Measurements from ENCODE around the gene DSC2.
"Not testable (repeated sequence)": the region's sequence is repeated elsewhere in the genome, so short reads cannot be mapped to it uniquely, and the experiment has no call there.

DSC2 gene

DNA sequence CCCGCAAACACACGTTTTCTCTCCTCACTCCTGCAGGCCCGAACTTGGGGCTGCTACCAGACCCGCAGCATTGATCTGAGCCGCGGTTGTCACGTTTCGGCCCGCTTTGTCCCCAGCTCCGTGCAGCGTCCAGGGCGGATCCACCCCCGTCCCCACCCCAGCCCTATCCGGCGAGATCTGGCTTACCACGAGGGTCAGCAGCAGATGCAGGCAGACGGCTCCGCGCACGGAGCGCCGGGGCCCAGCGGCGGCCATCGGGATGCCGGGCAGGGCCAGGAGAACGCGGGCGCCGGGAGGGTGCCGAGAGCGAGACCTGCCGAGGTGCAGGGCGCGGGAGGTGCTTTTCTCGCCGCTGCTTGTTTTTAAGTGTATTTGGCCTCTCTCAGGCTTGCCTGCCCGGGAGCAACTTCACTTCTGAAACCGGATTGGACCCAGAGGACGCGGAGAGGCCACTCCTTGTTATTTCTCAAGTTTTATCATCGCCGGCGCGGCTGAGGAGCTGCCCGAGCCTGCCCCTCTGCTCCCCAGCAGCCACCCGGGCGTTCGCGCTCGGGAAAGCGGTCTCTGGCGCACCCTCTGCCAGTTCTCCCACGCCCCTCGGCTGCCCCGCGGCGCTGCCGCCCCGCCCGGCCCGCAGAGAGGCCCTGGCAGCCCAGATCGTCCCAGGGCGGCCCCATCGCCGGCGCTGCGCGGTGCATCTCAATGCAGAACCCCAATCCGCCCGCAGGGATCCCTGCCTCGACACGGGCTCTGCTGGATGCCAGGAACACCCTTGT lies 59.6 kb downstream of the DSC2 start, which contains the start of gene DSC3:
Gene DSC3, minus strand, starts transcription at position 337 of the 776 bp plus-strand sequence. Its CDS starts 82 bp downstream, at position 255.
- DNase-seq = no peak

GRCh38 chr18:31042084-31042405 lies 60.2 kb downstream of the DSC2 start:
- DNase-seq = no peak

GRCh38 chr18:31041271-31042083 lies 60.7 kb downstream of the DSC2 start:
- DNase-seq = no peak

DNA sequence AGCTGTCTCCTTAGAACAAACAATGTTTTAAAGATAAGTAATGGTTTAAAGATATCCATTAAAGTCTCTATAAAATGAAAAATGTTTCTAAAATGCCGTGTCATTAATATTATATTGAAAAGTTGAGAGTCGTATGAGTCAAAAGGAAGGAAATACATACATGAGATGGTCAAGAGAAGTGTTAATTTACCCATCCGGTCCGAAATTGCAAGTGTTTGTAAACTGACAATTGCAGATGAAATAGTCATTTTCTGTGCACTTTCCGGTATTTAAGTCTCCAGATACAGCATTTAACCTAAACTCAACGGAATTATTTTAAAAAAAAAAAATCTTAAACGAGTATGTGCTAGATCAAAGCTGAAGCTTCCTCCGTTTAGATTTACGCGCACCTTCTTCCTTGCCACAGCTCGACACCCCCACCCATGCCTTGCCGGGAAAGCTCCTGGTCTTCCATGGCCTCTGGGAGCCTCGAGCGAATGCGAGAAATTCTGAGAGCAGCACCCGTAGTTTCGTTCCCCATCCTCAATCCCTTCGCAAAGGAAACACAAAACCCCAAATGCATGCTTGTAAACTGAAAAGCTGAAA lies 61.4 kb downstream of the DSC2 start:
- no peak for DNase-seq

DNA sequence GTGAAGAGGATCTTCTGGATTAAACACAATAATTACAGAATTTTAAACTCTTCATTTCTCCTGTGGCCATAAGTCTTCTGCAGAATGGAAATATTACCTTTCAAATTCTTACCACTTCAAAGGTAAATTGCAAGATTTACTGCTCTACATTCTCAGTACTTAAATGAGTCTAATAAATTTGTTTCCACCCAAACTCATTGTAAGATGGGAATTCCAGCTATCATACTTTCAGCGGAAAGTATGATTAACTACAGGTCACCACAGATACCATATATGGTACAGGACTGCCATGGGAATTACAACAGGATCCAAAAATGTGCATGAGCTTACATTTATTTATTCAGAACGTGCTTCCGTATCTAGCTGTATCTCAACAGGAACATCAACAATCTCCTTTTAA lies 62.8 kb downstream of the DSC2 start:
- DNase-seq = no peak

- not testable (repeated sequence) for DNase-seq
Observed at GRCh38 chr18:31037686-31038085, 64.5 kb downstream of the DSC2 start.

DNA sequence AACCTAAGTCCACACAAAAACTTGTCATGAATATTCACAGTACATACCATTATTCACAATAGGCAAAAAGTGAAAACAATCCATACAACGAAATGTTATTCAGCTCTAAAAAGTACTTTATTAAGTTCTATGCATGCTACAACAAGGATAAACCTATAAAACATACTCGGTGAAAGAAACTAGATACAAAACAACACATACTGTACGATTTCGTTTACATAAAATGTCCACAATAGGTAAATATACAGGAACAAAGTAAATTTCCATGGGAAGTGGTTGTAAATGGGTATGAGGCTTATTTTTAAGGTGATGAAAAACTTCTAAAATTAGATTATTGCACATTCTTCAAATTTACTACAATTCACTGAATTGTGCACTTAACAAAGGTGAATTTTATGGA lies 67.7 kb downstream of the DSC2 start:
- no peak for DNase-seq

- DNase-seq = no peak
Observed at GRCh38 chr18:31030574-31031278, 71.5 kb downstream of the DSC2 start.

GRCh38 chr18:31015715-31016434 lies 86.3 kb downstream of the DSC2 start:
- no peak for DNase-seq

DNA sequence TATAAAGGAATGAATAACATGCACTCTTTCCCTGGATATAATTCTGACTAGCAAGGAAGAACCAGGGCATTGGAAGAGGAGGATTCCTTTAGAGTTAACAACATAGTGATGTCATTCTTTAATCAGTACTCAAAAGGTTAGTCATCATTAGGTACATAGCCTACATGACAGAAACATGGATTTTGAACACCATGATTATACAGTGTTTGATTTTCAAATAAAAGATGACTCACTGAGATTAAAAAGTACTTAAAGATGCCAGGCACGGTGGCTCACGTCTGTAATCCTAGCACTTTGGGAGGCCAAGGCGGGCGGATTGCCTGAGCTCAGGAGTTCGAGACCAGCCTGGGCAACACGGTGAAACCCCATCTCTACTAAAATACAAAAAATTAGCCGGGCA lies 90.8 kb downstream of the DSC2 start:
- DNase-seq = not testable (repeated sequence)

DNA sequence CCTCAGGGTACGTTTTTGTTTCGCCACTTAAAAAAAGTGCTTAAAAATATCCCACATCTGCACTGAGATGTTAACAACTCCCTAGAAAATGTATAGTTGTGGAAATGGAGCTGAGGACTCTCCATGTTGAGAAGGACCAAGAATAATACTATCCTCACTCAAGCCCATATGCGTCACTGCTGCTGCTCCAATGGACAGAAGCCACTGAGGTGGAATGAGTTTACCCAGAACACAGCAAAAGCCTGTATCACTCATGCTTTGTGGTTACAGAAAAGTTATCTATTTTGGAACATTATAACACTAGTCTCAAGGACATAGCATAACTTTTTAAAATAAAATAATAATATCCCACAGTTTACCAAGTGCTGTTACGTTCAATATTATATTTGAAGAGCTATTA lies 91.6 kb downstream of the DSC2 start:
- DNase-seq = no peak

Measured in GOT3 (cell line).